HG03342 (cell line): ENCODE measurements around the gene TEAD3.
A peak's percentile ranks its signal among the peaks of the same experiment; 100 is the strongest.
"Not testable (repeated sequence)": the region's sequence is repeated elsewhere in the genome, so short reads cannot be mapped to it uniquely, and the experiment has no call there.

Experiments
- ATAC-seq: cut with Tn5 transposase; IDR thresholded peaks from one replicate; pipeline ENCODE4 v1.9.1; 2021; ENCODE audit warnings: mild to moderate bottlenecking, moderate library complexity; ENCODE audit not compliant: unreplicated experiment

Gene TEAD3

DNA sequence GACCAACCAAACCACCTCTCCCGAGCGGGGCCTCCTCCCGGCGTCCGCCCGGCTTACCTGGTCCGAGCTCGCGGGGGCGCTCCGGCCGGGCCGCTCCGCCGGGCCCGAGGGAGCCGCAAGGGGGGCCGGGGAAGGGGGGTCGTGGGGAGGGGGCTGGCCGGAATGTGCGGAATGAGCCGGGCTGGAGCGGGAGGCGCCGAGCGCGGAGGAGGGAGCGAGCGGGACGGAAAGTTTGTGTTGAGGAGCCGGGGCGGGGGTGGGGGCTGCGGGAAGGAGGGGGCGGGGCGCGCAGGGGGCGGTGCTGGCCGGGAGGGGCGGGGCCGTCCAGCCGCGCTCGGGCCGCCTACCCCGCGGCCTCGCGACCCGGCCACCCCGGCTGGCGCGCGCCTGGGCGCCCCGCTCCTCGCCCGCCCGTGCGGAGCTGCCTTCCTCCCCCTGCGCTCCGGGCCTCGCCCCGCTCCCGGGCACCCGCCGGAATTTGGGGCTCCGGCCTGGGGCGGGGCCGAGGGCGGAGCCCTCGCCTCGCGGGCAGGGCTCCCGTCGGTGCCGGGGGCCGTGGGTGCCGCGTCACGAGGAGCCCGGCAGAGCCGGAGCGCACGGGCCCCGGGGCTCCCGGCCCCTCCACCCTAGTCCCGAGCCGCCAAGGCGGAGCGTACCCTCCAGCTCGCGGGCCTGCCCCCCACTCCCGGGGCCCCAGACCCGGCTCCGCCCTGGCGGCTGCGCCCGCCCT is at the start of gene TEAD3:
TSS of gene TEAD3 (minus strand) at position 239 of the 730 bp plus-strand sequence.
- peak; percentile 47 for ATAC-seq

- no peak for ATAC-seq
Measured at GRCh38 chr6:35544769-35545361, 48.0 kb upstream of the TEAD3 start.

- ATAC-seq = no peak
Measured at GRCh38 chr6:35543459-35544193, 46.7 kb upstream of the TEAD3 start.

DNA sequence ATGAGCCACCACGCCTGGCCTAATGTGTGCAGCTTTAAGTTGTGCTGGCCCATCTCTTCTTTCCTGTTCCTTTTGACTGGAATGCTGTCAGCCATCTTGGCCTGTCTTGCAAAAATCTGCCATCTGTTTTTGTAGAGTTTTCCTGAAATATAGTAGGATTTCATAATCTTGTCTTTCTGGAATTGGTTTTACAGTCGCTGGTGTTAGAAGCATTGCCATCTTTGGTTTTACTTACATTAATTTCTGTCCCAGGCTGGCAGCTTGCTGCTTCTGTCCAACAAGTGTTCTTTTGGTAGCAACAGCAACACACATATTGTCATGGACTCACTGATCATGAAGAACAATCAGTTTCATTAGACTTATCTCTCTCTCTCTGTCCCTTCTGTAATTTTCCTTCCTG is 45.0 kb upstream of the TEAD3 start:
- no peak for ATAC-seq

GRCh38 chr6:35539223-35539622 is 42.3 kb upstream of the TEAD3 start:
- ATAC-seq = no peak

GRCh38 chr6:35535847-35536246 is 39.0 kb upstream of the TEAD3 start:
- ATAC-seq = not testable (repeated sequence)

DNA sequence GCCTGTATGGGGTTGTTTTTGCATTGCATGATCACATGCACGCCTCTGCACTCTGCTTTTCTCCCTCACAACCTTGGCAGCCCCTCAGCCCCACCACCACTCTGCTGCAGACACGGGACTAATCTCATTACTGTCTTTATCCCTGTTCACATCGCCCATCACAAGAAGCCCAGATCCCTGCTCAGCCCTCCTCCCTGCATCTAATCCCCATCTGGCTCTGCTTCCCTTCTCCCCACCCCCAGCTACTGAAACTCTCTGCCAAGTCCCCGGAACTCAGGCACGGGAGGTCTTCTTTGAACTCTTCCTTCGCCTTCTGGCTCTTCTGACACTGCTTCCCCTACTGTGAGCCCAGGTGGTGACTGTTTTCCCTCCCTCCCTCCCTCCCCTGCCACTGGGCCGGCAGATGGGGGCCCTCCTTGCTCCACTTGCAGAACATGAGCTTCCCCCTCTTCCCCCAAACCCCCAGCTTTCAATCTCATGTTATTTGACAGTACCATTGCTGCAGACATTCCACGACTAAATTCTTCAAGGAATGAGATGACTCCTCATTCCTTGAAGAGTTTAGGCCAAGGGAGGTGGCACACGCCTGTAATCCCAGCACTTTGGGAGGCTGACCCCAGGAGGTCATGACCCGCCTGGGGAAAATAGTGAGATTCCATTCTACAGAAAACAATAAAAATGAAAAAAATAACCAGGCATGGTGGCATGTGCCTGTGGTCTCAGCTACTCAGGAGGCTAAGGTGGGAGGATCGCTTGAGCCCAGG is 37.7 kb upstream of the TEAD3 start:
- no peak for ATAC-seq

GRCh38 chr6:35533981-35534380 is 37.1 kb upstream of the TEAD3 start:
- ATAC-seq = no peak

- ATAC-seq = no peak
Measured at GRCh38 chr6:35532126-35532525, 35.2 kb upstream of the TEAD3 start.

GRCh38 chr6:35524380-35525020 is 27.6 kb upstream of the TEAD3 start:
- ATAC-seq = no peak

DNA sequence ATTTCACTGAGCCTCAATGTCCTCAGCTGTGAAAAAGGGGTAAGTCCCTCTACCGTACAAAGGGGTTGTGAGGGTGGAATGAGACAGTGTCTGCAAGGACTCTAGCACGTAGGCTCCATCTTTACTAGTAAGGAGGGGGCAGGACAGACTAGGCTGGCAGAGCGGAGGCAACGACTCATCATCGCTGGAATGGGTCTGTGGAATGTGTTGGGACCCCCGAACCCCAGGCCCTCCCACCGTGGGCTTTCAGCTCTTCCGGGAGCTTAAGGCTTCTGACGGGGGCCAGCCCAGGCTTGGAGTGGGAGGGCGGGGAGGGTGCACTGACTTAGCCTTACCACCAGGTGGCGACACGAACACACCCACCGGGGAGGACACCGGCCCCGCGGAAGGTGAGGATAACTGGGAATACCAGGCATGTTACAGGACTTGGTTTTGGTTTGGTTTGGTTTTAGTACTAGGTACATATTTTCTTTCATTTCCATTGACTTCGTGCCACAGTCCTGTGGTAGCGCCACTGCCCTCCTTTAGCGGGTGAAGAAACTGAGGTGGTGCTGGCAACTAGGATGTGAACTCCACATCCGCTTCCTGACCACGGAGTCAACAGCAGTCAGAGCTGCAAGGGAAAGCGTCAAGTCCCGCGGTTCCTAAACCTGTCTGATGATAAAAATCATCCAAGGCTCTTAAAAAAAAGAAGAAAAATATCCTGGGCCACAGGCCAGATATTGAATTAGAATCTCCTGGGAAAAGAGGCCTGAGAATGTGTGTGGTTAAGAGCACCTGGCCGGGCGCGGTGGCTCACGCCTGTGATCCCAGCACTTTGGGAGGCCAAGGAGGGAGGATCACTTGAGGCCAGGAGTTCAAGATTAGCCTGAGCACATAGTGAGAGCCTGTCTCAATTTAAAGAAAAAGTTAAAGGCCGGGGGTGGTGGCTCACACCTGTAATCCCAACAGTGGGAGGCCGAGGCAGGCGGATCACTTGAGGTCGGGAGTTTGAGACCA is 26.1 kb upstream of the TEAD3 start:
- ATAC-seq = peak; percentile 59

DNA sequence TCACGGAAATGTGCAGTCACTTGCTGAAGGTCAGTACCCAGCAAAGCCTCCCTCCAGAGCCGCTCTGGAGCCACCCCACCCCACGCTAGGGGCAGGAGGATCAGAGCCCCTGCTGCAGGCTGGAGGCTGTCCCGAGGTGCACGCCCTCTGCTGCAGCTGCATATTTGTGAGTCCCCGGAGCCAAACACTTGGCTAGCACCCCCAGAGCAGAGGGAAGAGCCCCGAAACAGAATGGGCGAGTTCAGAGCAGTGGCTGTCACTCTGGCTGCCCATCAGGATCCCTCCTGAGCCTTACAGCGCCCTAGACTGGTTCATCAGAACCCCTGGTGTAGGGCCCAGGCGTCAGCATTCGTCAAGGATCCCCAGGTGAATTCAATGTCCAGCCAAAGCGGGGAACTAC is 25.3 kb upstream of the TEAD3 start:
- no peak for ATAC-seq

DNA sequence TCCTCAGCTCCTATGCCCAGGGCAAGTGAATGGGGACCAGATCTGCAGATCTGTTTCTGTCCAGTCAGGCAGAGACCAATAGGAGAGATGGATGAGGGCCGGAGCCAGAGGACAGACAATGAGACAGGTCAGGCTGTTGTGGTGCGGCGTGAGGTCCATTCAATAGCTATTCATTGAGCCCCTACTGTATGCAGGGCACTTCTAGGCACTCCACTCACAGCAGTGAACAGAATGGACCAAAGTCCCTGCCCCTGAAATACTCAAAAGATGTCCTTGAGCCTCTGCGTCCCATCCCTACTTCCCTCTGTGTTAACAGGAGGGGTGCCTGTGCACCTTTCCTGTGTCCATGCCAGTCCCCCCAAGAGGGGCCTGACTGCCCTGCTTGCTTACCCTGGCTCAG is 24.4 kb upstream of the TEAD3 start:
- ATAC-seq = no peak

DNA sequence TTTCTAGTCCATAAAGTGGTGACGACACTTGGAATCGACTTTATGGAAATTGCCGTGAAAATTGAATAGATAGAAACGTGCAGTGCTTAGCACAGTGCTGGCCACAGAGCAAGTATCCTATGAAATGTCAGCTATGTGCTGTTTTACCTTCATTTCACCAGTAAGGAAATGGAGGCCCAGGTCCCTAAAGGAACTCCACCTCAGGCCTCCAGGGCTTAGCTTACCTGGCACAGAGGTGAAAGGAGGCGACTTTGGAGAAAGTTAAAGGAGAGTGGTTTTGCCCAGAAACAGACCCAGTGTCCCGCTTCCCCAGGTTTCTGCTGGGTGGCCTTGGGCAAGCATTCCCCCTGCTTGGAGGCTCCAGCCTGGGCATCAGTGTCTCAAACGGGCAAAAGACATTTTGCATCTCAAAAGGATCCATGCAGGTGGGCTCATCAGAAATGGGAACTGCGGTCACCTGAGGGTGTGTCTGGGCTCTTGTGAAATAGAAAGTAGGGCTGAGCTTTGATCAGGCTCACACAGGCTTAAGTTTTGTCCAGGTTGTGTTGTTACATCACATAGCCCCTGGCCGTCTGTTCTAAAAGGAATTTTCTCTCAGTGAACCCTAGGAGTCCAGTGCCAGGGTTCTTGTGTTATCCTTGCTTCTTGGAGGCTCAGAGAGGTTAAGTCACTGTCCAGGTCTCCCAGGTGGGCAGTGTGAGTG is 22.6 kb upstream of the TEAD3 start:
- no peak for ATAC-seq

GRCh38 chr6:35518566-35519312 is 21.9 kb upstream of the TEAD3 start:
- no peak for ATAC-seq

GRCh38 chr6:35517978-35518377 is 21.1 kb upstream of the TEAD3 start:
- not testable (repeated sequence) for ATAC-seq

GRCh38 chr6:35516712-35517111 is 19.8 kb upstream of the TEAD3 start:
- no peak for ATAC-seq

DNA sequence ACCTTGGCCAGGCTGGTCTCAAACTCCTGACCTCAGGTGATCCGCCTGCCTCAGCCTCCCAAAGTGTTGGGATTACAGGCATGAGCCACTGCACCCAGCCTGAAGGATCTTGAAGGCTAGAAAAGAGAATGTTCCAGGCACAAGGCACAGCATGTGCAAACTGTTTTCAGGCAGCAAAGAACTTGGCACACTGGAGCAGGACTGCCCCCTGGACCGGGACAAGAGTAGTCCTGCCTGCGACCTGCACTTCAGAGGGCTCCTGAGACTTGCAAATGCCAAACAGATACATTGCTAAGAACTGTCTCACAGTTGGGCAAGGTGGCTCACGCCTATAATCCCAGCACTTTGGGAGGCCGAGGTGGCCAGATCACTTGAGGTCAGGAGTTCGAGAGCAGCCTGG is 19.1 kb upstream of the TEAD3 start:
- not testable (repeated sequence) for ATAC-seq
